GM12878 (cell line): ENCODE measurements around the gene GAL3ST2. TPM values are rescaled to one million over a fixed set of nuclear protein-coding genes. Genes with fewer than 3 reads are reported as not detected.

Experiments
- ATAC-seq: fragments of 200-7000 bp; cut with Tn5 transposase; 3 replicates; pipeline ENCODE4 v1.9.1; 2020; ENCODE audit warnings: mild to moderate bottlenecking, moderate library complexity
- BruUV-seq: library from RNA; stranded (reverse); fragments of 400-500 nt; replicated peaks from 2 replicates; lab custom pipeline; 2021; lab: Mats Ljungman, UMichigan
- CTCF ChIA-PET: fragments of 300-600 bp; sonication (Branson Sonifier 250); formaldehyde crosslinking; extraction: SDS; loops from one replicate; lab custom pipeline; 2021; ENCODE audit warnings: inconsistent platforms; lab: Yijun Ruan, JAX
- POLR2A ChIA-PET: fragments of 350-600 bp; formaldehyde crosslinking; extraction: SDS; loops from one replicate; lab custom pipeline; 2021; ENCODE audit warnings: inconsistent platforms; lab: Charles Lee
- RAD21 ChIA-PET: fragments of 300-600 bp; sonication (Branson Sonifier 250); formaldehyde crosslinking; loops from one replicate; lab custom pipeline; 2023; ENCODE audit warnings: antibody characterized with exemption; ENCODE audit not compliant: unreplicated experiment; lab: Charles Lee
- SMC1A ChIA-PET: fragments of 300-600 bp; sonication (Branson Sonifier 250); formaldehyde crosslinking; loops from one replicate; lab custom pipeline; 2023; ENCODE audit not compliant: unreplicated experiment, uncharacterized antibody; lab: Charles Lee
- DNase-seq: peaks from one replicate; pipeline ENCODE4 v3.0.0-alpha.2; 2011; ENCODE audit warnings: low read depth, low spot score
- FAIRE-seq: peaks from 3 replicates; lab custom pipeline; 2011; peaks lifted over from hg19 to GRCh38; lab: Jason Lieb, UNC
- H2AFZ ChIP-seq: 2 replicates; pipeline ENCODE4 v1.6.0; 2011; ENCODE audit warnings: low read depth, low read length, control low read depth; ENCODE audit not compliant: control insufficient read depth
- H3K27ac ChIP-seq: 2 replicates; pipeline ENCODE4 v1.5.1; 2011; ENCODE audit warnings: control low read depth; ENCODE audit not compliant: control insufficient read depth, insufficient read depth
- H3K27me3 ChIP-seq, 2 experiments: replicated peaks in 1 of 2; 2 replicates each; pipeline versions ENCODE4 v1.6.0 to v1.6.1; 2011; ENCODE audit warnings: low read length in 1 of 2; ENCODE audit not compliant: control insufficient read depth in 2 of 2, insufficient read depth in 2 of 2
- H3K36me3 ChIP-seq, 2 experiments: 2 replicates each; pipeline ENCODE4 v1.5.1; 2011; ENCODE audit warnings: low read length in 1 of 2; ENCODE audit not compliant: control insufficient read depth in 2 of 2, insufficient read depth in 2 of 2
- H3K4me1 ChIP-seq: 2 replicates; pipeline ENCODE4 v1.6.1; 2011; ENCODE audit warnings: mild to moderate bottlenecking, low read length, moderate library complexity, mixed read lengths; ENCODE audit not compliant: control insufficient read depth, insufficient read depth
- H3K4me2 ChIP-seq: 2 replicates; pipeline ENCODE4 v1.6.0; 2011; ENCODE audit warnings: control low read depth; ENCODE audit not compliant: control insufficient read depth, insufficient read depth
- H3K4me3 ChIP-seq: fragments of 200-600 bp; sonication (generic); 2 replicates; pipeline ENCODE4 v1.5.1; 2016
- H3K79me2 ChIP-seq: 2 replicates; pipeline ENCODE4 v1.6.0; 2011; ENCODE audit warnings: low read length; ENCODE audit not compliant: control insufficient read depth, insufficient read depth
- H3K9ac ChIP-seq: 2 replicates; pipeline ENCODE4 v1.8.0; 2011; ENCODE audit warnings: low read length, control low read depth, mixed read lengths; ENCODE audit not compliant: control insufficient read depth, insufficient read depth
- H3K9me3 ChIP-seq: replicated peaks from 3 replicates; pipeline ENCODE4 v1.5.1; 2011; ENCODE audit warnings: mild to moderate bottlenecking, low read length; ENCODE audit not compliant: control insufficient read depth, insufficient read depth
- H4K20me1 ChIP-seq: 2 replicates; pipeline ENCODE4 v1.6.0; 2011; ENCODE audit not compliant: control insufficient read depth, insufficient read depth
- BCL11A ChIP-seq: IDR thresholded peaks from 2 replicates; pipeline ENCODE4 v1.6.1; 2011; ENCODE audit warnings: low read depth, low read length
- CBX3 ChIP-seq: fragments of 200-600 bp; sonication (generic); IDR thresholded peaks from 2 replicates; pipeline ENCODE4 v1.6.1; 2016; ENCODE audit warnings: low read depth, borderline replicate concordance
- MEF2B ChIP-seq: fragments of 450-650 bp; IDR thresholded peaks from 2 replicates; pipeline ENCODE4 v1.6.1; 2018; ENCODE audit warnings: mild to moderate bottlenecking, moderate library complexity; ENCODE audit not compliant: partially characterized antibody, poor library complexity, severe bottlenecking
- MXI1 ChIP-seq: fragments of 150-350 bp; IDR thresholded peaks from 2 replicates; pipeline ENCODE4 v1.6.1; 2011; ENCODE audit warnings: low read depth, mild to moderate bottlenecking, inconsistent platforms, low read length, improper control_type of control experiment
- NBN ChIP-seq: fragments of 450-650 bp; IDR thresholded peaks from 2 replicates; pipeline ENCODE4 v1.6.1; 2016
- POU2F2 ChIP-seq: IDR thresholded peaks from 3 replicates; pipeline ENCODE4 v1.6.1; 2011; ENCODE audit warnings: low read depth, mild to moderate bottlenecking, low read length, borderline replicate concordance
- RAD51 ChIP-seq: fragments of 450-650 bp; IDR thresholded peaks from 2 replicates; pipeline ENCODE4 v1.6.1; 2016; ENCODE audit warnings: moderate library complexity, mild to moderate bottlenecking, inconsistent platforms
- RBBP5 ChIP-seq: fragments of 200-600 bp; sonication (generic); conservative IDR thresholded peaks from 2 replicates; pipeline ENCODE4 v1.6.1; 2016
- RELB ChIP-seq: fragments of 450-650 bp; IDR thresholded peaks from 2 replicates; pipeline ENCODE4 v1.6.1; 2017; ENCODE audit warnings: low read depth, mild to moderate bottlenecking, moderate library complexity
- SMAD1 ChIP-seq: fragments of 450-650 bp; IDR thresholded peaks from 2 replicates; pipeline ENCODE4 v1.6.1; 2018; ENCODE audit warnings: mild to moderate bottlenecking, low read depth; ENCODE audit not compliant: partially characterized antibody
- SRF ChIP-seq, 2 experiments: IDR thresholded peaks; 2 replicates each; pipeline ENCODE4 v1.6.1; 2011; ENCODE audit warnings: low read depth in 2 of 2, low read length in 2 of 2, mild to moderate bottlenecking in 1 of 2, moderate library complexity in 1 of 2
- STAT1 ChIP-seq: fragments of 450-650 bp; conservative IDR thresholded peaks from 2 replicates; pipeline ENCODE4 v1.6.1; 2014; ENCODE audit warnings: antibody characterized with exemption, mild to moderate bottlenecking
- ZNF24 ChIP-seq: fragments of 450-650 bp; IDR thresholded peaks from 2 replicates; pipeline ENCODE4 v1.6.1; 2017; ENCODE audit warnings: antibody characterized with exemption, mild to moderate bottlenecking
- ZNF274 ChIP-seq: IDR thresholded peaks from one replicate; pipeline ENCODE4 v1.8.0; 2011; ENCODE audit not compliant: insufficient read length, insufficient read depth
- WGBS: methylation state at CpG from one replicate; pipeline ENCODE4 v1.1.6; 2016; ENCODE audit warnings: low lambda C conversion rate; ENCODE audit not compliant: insufficient replicate concordance, insufficient coverage; ENCODE audit errors: missing lambda C conversion rate; 5-methylcytosine and 5-hydroxymethylcytosine counted together
- in situ Hi-C: fragments of 300-500 bp; cut with MboI; formaldehyde crosslinking; loops from 9 replicates; pipeline ENCODE4 v1.14.3; 2018; ENCODE audit warnings: mixed read lengths
- intact Hi-C: fragments of 100-400 bp; cut with micrococcal nuclease; formaldehyde crosslinking; loops from one replicate; pipeline ENCODE4 v1.14.2; 2022; ENCODE audit not compliant: unreplicated experiment
- polyA plus RNA-seq, 11 experiments: library from polyadenylated mRNA; depleted of rRNA in 4 of 11; unstranded in 6 of 11; stranded (reverse) in 5 of 11; fragments of >200 nt; fragmentation: Nextera tagmentation in 4 of 11; fragmentation: Illumina TruSeq in 1 of 11; extraction: Ambion mirVana in 4 of 11; extraction: Trizol in 1 of 11; gene quantifications; 1 replicate in 1 of 11; 2 replicates in 10 of 11; pipeline versions ENCODE4 v1.2.1 to v1.2.3, GENCODE V29; 2011 to 2016; ENCODE audit warnings: inconsistent platforms in 2 of 11, missing spikeins in 2 of 11, low read depth in 1 of 11
- total RNA-seq, 4 experiments: library from RNA; depleted of rRNA in 3 of 4; stranded (reverse); fragments of >200 nt in 3 of 4; fragmentation: Illumina TruSeq in 1 of 4; extraction: Trizol in 1 of 4; gene quantifications; 2 replicates each; pipeline versions ENCODE4 v1.2.1 to v1.2.3, GENCODE V29; 2013 to 2021
- TF ChIP-seq, protein P1 (sequence below): fragments of 450-650 bp; IDR thresholded peaks from 2 replicates; pipeline ENCODE4 v1.6.1; 2018; ENCODE audit warnings: mild to moderate bottlenecking, low read depth, moderate library complexity; ENCODE audit not compliant: partially characterized antibody
- TF ChIP-seq, protein P2 (sequence below): IDR thresholded peaks from 2 replicates; pipeline ENCODE4 v1.6.1; 2012; ENCODE audit warnings: low read length, inconsistent platforms

Gene GAL3ST2
- total and polyA plus RNA-seq, 10 of the 15 experiments (the other 5 are each of a cell fraction or from before 2014, with no cell fraction given): 0.09 to 0.36 (median 0.11) TPM; not detected in 7

DNA sequence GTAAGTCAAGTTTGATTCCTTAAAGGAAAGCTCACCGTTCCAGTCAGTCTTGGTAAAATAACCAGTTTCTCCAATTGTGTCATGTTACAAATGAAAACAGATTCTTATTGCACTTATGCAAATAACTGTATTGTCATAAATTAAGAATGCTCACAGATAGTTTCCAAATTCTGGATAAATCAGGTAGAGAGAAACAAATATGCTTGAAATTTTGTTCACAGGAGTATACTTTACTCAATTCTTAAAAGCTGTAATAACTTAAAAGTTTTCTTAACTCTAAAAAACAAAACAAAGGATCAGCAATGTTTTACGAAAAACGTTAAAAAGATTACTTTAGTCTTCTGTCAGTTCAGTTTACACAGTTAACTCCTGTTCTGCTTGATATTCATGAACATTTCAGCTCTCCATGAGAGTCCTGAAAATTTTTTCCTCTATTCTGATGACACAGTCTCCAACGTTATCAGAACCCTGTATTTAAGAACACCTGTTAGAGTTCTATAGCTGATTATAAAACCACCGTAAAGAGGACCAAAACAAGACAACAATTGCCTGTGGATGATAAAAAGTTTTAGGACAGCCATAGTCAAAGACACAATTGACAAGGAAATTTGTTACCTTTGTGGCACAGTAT is 4.4 kb downstream of the GAL3ST2 start:
- DNase-seq: no peak
- H3K4me1 ChIP-seq: no peaks in the 10 kb centered on the region
- H2AFZ ChIP-seq: no peak overlapping the region
- CTCF ChIA-PET: interaction anchor here (1.5 kb wide), 1 partner anchor 8 kb away, joined by 3 read pairs; no protein-coding TSS in a partner anchor
- RAD21 ChIA-PET: no interaction called here
- no peak for ATAC-seq
- H3K27me3 ChIP-seq: no peaks in the 10 kb centered on the region
- no peak overlapping the region for H3K27ac ChIP-seq
- no TSS peak for BruUV-seq
- intact Hi-C loops: no loop called here
- 44% methylated on average over 5 of the region's 5 CpGs for WGBS
- H3K9me3 ChIP-seq: no peaks in the 10 kb centered on the region
- TF ChIP-seq BCL11A (no peak), RAD51 (no peak), SMAD1 (no peak), STAT1 (no peak), RELB (no peak), SRF (IDR thresholded peaks at IDR 0.05; ENCODE audit: low read depth in 2 of 2, low read length in 2 of 2) (no peak), MEF2B (no peak), POU2F2 (no peak), ZNF274 (no peak), RBBP5 (no peak), MXI1 (no peak), ZNF24 (no peak), NBN (no peak), CBX3 (no peak)
- TF ChIP-seq, protein P1, sequence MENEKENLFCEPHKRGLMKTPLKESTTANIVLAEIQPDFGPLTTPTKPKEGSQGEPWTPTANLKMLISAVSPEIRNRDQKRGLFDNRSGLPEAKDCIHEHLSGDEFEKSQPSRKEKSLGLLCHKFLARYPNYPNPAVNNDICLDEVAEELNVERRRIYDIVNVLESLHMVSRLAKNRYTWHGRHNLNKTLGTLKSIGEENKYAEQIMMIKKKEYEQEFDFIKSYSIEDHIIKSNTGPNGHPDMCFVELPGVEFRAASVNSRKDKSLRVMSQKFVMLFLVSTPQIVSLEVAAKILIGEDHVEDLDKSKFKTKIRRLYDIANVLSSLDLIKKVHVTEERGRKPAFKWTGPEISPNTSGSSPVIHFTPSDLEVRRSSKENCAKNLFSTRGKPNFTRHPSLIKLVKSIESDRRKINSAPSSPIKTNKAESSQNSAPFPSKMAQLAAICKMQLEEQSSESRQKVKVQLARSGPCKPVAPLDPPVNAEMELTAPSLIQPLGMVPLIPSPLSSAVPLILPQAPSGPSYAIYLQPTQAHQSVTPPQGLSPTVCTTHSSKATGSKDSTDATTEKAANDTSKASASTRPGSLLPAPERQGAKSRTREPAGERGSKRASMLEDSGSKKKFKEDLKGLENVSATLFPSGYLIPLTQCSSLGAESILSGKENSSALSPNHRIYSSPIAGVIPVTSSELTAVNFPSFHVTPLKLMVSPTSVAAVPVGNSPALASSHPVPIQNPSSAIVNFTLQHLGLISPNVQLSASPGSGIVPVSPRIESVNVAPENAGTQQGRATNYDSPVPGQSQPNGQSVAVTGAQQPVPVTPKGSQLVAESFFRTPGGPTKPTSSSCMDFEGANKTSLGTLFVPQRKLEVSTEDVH: no peak
- TF ChIP-seq, protein P2, sequence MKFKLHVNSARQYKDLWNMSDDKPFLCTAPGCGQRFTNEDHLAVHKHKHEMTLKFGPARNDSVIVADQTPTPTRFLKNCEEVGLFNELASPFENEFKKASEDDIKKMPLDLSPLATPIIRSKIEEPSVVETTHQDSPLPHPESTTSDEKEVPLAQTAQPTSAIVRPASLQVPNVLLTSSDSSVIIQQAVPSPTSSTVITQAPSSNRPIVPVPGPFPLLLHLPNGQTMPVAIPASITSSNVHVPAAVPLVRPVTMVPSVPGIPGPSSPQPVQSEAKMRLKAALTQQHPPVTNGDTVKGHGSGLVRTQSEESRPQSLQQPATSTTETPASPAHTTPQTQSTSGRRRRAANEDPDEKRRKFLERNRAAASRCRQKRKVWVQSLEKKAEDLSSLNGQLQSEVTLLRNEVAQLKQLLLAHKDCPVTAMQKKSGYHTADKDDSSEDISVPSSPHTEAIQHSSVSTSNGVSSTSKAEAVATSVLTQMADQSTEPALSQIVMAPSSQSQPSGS: no peak
- H3K4me2 ChIP-seq: no peak overlapping the region
- SMC1A ChIA-PET: interaction anchor here (0.6 to 1.7 kb wide), 3 partner anchors 9 to 1054 kb away, joined by 3 to 6 read pairs (median 3); no protein-coding TSS in a partner anchor
- FAIRE-seq: no peak
- H4K20me1 ChIP-seq: no peaks in the 10 kb centered on the region
- in situ Hi-C loops: no loop called here
- H3K36me3 ChIP-seq: no peaks in the 10 kb centered on the region
- no peak overlapping the region for H3K9ac ChIP-seq
- H3K79me2 ChIP-seq: no peaks in the 10 kb centered on the region
- H3K4me3 ChIP-seq: no peak overlapping the region
- POLR2A ChIA-PET: interaction anchor here (0.6 kb wide), 2 partner anchors 23 to 459 kb away, joined by 3 to 4 read pairs; no protein-coding TSS in a partner anchor
